ENCODE results near the gene FRG2.
"Not testable (repeated sequence)": the region's sequence is repeated elsewhere in the genome, so short reads cannot be mapped to it uniquely, and the experiment has no call there.

GRCh38 chr4:190047627-190048026 lies 20.6 kb upstream of the FRG2 start:
- TF ChIP-seq ZNF850 (CRISPR knock-in tag; conservative IDR thresholded peaks at IDR 0.05); SP1 (IDR thresholded peaks at IDR 0.05); SP1 (CRISPR knock-in tag; IDR thresholded peaks at IDR 0.05); CTCF (CRISPR knock-in tag; IDR thresholded peaks at IDR 0.05); SAP130 (CRISPR knock-in tag; IDR thresholded peaks at IDR 0.05; ENCODE audit: low read depth); ZNF660 (CRISPR knock-in tag; IDR thresholded peaks at IDR 0.05; ENCODE audit: borderline replicate concordance, low read depth); SMAD9 (CRISPR knock-in tag; IDR thresholded peaks at IDR 0.05); HDAC2 (CRISPR knock-in tag; IDR thresholded peaks at IDR 0.05): not testable (repeated sequence)
- TF ChIP-seq, protein P1, sequence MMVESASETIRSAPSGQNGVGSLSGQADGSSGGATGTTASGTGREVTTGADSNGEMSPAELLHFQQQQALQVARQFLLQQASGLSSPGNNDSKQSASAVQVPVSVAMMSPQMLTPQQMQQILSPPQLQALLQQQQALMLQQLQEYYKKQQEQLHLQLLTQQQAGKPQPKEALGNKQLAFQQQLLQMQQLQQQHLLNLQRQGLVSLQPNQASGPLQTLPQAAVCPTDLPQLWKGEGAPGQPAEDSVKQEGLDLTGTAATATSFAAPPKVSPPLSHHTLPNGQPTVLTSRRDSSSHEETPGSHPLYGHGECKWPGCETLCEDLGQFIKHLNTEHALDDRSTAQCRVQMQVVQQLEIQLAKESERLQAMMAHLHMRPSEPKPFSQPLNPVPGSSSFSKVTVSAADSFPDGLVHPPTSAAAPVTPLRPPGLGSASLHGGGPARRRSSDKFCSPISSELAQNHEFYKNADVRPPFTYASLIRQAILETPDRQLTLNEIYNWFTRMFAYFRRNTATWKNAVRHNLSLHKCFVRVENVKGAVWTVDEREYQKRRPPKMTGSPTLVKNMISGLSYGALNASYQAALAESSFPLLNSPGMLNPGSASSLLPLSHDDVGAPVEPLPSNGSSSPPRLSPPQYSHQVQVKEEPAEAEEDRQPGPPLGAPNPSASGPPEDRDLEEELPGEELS (CRISPR knock-in tag; IDR thresholded peaks at IDR 0.05): not testable (repeated sequence)

All from HepG2 (cell line).